A673 (cell line): ENCODE data around the gene TUBA4B. TPM values are rescaled to one million over a fixed set of nuclear protein-coding genes. Genes with fewer than 3 reads are reported as not detected.

Source experiments
- BruUV-seq: library from RNA; stranded (reverse); fragments of 400-500 nt; replicated peaks from 2 replicates; lab custom pipeline; 2021; lab: Mats Ljungman, UMichigan
- CTCF ChIA-PET: fragments of 300-600 bp; sonication (Branson Sonifier 250); formaldehyde crosslinking; loops from one replicate; lab custom pipeline; 2022; ENCODE audit warnings: antibody characterized with exemption; lab: Charles Lee
- POLR2A ChIA-PET: fragments of 300-600 bp; sonication (Branson Sonifier 250); formaldehyde crosslinking; loops from one replicate; lab custom pipeline; 2022; ENCODE audit warnings: antibody characterized with exemption; ENCODE audit not compliant: low non-redundant PET; lab: Charles Lee
- DNase-seq: peaks from one replicate; pipeline ENCODE4 v3.0.0-alpha.2; 2015; ENCODE audit warnings: low spot score
- H3K27ac ChIP-seq: fragments of 200-600 bp; sonication (generic); 2 replicates; pipeline ENCODE4 v1.5.1; 2016; ENCODE audit warnings: mixed run types, low read depth, mild to moderate bottlenecking, mixed read lengths, antibody characterized with exemption, low read length; ENCODE audit not compliant: poor library complexity, severe bottlenecking
- H3K27me3 ChIP-seq: fragments of 200-600 bp; sonication (generic); replicated peaks from 2 replicates; pipeline ENCODE4 v1.6.1; 2017; ENCODE audit warnings: mixed run types, low read depth, mild to moderate bottlenecking, mixed read lengths, antibody characterized with exemption, low read length; ENCODE audit not compliant: insufficient read depth, poor library complexity
- H3K36me3 ChIP-seq: fragments of 200-600 bp; sonication (generic); 2 replicates; pipeline ENCODE4 v1.6.1; 2016; ENCODE audit warnings: mixed run types, mild to moderate bottlenecking, mixed read lengths, antibody characterized with exemption, low read length; ENCODE audit not compliant: insufficient read depth, poor library complexity, severe bottlenecking
- H3K4me1 ChIP-seq: fragments of 200-600 bp; sonication (generic); 2 replicates; pipeline ENCODE4 v1.6.1; 2017; ENCODE audit warnings: mixed run types, mild to moderate bottlenecking, mixed read lengths, antibody characterized with exemption, low read length; ENCODE audit not compliant: insufficient read depth, poor library complexity, severe bottlenecking
- H3K4me3 ChIP-seq: fragments of 200-600 bp; sonication (generic); 2 replicates; pipeline ENCODE4 v1.5.1; 2016; ENCODE audit warnings: low read depth, mixed run types, mild to moderate bottlenecking, mixed read lengths, low read length; ENCODE audit not compliant: poor library complexity, severe bottlenecking
- H3K9me3 ChIP-seq: fragments of 200-600 bp; sonication (generic); 2 replicates; pipeline ENCODE4 v1.6.1; 2016; ENCODE audit warnings: mixed run types, low read depth, mild to moderate bottlenecking, mixed read lengths, antibody characterized with exemption, low read length; ENCODE audit not compliant: poor library complexity, severe bottlenecking
- CTCF ChIP-seq: fragments of 300-800, 200-600 bp; sonication (generic); conservative IDR thresholded peaks from 2 replicates; pipeline ENCODE4 v1.5.1; 2017; ENCODE audit warnings: low read depth, mild to moderate bottlenecking, antibody characterized with exemption, low read length, moderate library complexity, mixed read lengths
- EZH2 ChIP-seq: fragments of 200-600 bp; sonication (generic); IDR thresholded peaks from 2 replicates; pipeline ENCODE4 v1.6.1; 2017; ENCODE audit warnings: borderline replicate concordance, low read depth, mild to moderate bottlenecking, mixed read lengths, antibody characterized with exemption, low read length; ENCODE audit not compliant: poor library complexity, severe bottlenecking
- intact Hi-C: fragments of 100-400 bp; cut with micrococcal nuclease; formaldehyde crosslinking; loops from one replicate; pipeline ENCODE4 v1.10.0; 2022; ENCODE audit not compliant: unreplicated experiment
- total RNA-seq: library from RNA; stranded (reverse); gene quantifications from 2 replicates; pipeline ENCODE4 v1.2.3, GENCODE V29; 2021

The TUBA4B gene
- total RNA-seq, 1 experiment from 2014 or later: not detected

GRCh38 chr2:219228911-219229304 is 24.1 kb upstream of the TUBA4B start:
- no peaks in the 10 kb centered on the region for H3K27me3 ChIP-seq
- BruUV-seq: no TSS peak
- CTCF ChIA-PET: no interaction called here
- POLR2A ChIA-PET: interaction anchor here (0.6 kb wide), 1 partner anchor 20 kb away, joined by 4 read pairs; no protein-coding TSS in a partner anchor
- TF ChIP-seq CTCF (no peak), EZH2 (no peak)
- no peaks in the 10 kb centered on the region for H3K9me3 ChIP-seq
- no peak for DNase-seq
- peaks cover 40% of the 10 kb centered on the region for H3K36me3 ChIP-seq
- peaks cover 6% of the 10 kb centered on the region for H3K4me1 ChIP-seq
- H3K27ac ChIP-seq: peak overlapping the region; percentile 89
- peak overlapping the region; percentile 71 for H3K4me3 ChIP-seq
- intact Hi-C loops: no loop called here

- Histone ChIP-seq H3K4me3 (peak within 1 kb of the TSS; percentile 71), H3K27me3 (no peaks in the 10 kb centered on the region), H3K9me3 (no peaks in the 10 kb centered on the region), H3K27ac (peak within 1 kb of the TSS; percentile 89), H3K36me3 (peaks cover 40% of the 10 kb centered on the region), H3K4me1 (peaks cover 6% of the 10 kb centered on the region)
- intact Hi-C loops: no loop called here
- POLR2A ChIA-PET: interaction anchor here (0.6 kb wide), 1 partner anchor 21 kb away, joined by 4 read pairs; no protein-coding TSS in a partner anchor
- TF ChIP-seq EZH2 (no peak), CTCF (no peak)
- CTCF ChIA-PET: no interaction called here
- peak; percentile 100 for DNase-seq
- no TSS peak for BruUV-seq
Observed at GRCh38 chr2:219229305-219230058, 23.6 kb upstream of the TUBA4B start, which contains the start of the genes ANKZF1 and ATG9A. ANKZF1 (plus strand) TSS chr2:219229806; CDS start chr2:219230258, 452 bp downstream. ATG9A (minus strand) TSS chr2:219229636; CDS start chr2:219228024, 1,612 bp downstream.

DNA sequence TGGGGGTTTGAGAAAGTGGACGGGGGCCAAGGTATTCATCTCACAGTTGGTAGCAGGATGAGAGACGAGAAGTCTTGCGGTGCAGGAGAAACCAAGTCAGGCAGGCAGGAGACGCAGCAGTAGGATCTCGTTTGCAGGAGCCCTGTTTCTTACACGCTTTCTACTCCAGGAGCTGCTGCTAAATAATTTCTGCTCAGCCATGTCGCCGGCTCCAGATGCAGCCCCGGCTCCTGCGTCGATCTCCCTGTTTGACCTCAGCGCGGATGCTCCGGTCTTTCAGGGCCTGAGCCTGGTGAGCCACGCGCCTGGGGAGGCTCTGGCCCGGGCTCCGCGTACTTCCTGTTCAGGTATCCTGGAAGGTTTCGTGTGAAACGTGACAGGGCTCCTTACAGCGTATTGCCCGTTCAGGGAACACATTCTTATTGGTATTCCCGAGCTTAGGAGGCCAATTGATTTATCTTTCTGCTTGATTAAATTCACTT is 22.9 kb upstream of the TUBA4B start:
- Histone ChIP-seq H3K4me1 (peaks cover 6% of the 10 kb centered on the region), H3K36me3 (peaks cover 40% of the 10 kb centered on the region), H3K9me3 (no peaks in the 10 kb centered on the region), H3K4me3 (peak overlapping the region; percentile 71), H3K27me3 (no peaks in the 10 kb centered on the region), H3K27ac (peak overlapping the region; percentile 89)
- TF ChIP-seq EZH2: no peak
- TF ChIP-seq CTCF: no peak
- intact Hi-C loops: no loop called here
- TSS peak; percentile 65 for BruUV-seq
- ChIA-PET POLR2A (no interaction called here), CTCF (no interaction called here)
- no peak for DNase-seq
